ENCODE measurements around the gene FBXO47.
A peak's percentile ranks its signal among the peaks of the same experiment; 100 is the strongest.
"Not testable (repeated sequence)": the region's sequence is repeated elsewhere in the genome, so short reads cannot be mapped to it uniquely, and the experiment has no call there.

Gene FBXO47

GRCh38 chr17:38980490-38981217, 13.5 kb upstream of the FBXO47 start:
- no peak for DNase-seq

- no peak for DNase-seq
Observed at GRCh38 chr17:38978180-38978579, 11.0 kb upstream of the FBXO47 start.

GRCh38 chr17:38976187-38976551, 9.0 kb upstream of the FBXO47 start:
- DNase-seq: peak; percentile 77

DNA sequence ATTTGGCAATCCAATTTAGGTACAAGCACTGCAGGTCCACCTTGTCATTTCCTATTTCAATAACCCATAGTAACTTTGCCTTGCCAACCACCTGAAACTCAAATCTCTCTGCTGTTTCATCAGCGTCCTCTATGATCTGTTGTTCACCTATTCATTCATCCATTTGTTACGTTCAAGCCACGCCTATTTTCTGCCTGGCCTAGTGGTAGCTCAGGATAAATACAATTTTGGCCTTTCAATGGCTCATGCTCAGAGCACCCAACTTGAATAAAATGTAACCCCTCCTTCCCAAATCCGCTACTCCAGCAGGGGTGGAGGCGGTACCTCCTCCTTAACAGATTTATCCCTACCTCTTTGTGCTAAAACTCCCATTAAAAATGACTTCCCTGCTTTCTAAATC, 3.6 kb upstream of the FBXO47 start:
- peak; percentile 15 for DNase-seq

- DNase-seq: no peak
Observed at GRCh38 chr17:38970128-38970527, 2.9 kb upstream of the FBXO47 start.

DNA sequence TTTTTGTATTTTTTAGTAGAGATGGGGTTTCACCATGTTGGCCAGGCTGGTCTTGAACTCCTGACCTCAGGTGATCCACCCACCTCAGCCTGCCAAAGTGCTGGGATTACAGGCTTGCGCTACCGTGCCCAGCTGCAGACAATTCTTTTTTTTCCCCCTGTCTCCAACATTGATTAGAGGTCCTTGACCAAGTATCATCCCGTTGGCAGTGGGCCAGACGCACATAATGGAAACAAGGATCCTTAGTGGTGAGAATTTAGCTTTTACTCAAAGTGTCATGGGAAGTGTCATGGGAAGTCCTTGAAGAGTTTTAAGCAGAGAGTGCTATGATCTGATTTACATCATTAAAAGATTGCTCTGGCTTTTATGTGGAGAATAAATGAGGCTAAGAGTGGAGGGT, 2.1 kb upstream of the FBXO47 start:
- DNase-seq: no peak

GRCh38 chr17:38961413-38961812, 5.8 kb downstream of the FBXO47 start:
- no peak for DNase-seq

DNA sequence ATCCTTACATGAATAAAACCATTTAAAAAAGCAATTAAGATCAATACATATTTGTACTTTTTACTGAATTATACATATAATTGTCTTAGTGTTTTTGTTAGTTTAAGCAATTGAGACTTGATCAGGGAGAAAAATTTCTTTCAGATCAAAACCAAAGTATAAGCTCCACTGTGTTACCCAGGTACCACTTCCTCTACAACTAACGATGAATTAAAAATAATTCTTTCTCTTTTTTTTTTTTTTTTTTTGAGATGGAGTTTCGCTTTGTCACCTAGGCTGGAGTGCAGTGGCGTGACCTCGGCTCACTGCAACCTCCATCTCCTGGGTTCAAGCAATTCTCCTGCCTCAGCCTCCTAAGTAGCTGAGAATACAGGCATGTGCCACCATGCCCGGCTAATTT, 6.8 kb downstream of the FBXO47 start:
- DNase-seq: no peak

GRCh38 chr17:38959508-38959907, 7.7 kb downstream of the FBXO47 start:
- no peak for DNase-seq

DNA sequence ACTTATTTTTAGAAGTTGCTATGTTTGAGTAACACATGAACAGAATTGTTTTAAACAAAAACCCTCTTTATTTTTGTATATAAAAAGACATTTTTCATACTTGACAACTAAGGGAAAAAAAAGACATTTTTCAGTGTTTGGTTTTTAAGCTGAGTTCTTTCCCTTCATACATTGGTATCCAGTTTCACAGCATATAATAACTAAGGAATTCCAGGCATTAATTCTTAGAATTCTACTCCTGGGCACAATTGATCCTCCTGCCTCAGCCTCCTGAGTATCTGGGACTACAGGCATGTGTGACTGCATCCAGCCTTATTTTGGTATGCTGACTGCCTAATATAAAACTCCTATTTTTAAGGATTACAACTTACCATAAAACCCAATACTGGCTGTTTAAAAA, 8.4 kb downstream of the FBXO47 start:
- no peak for DNase-seq

DNA sequence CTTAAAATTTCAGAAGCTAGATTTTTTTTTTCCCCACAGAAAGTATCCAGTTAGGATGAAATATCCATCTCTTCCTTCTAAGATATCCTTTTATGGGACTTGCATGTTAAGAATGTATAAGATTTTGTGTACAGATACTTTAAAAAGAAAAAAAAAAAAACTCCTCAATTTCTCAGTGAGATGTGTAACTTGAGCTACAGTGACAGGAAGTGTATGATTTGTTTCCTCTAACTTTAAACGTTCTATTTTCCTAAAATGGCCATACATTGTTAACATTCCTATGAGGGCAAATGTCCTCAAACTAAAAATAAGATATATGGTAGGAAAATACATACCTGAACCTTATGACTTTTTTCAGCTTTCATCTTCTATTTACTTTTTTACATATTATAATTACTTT, 8.9 kb downstream of the FBXO47 start:
- DNase-seq: no peak

- not testable (repeated sequence) for DNase-seq
Observed at GRCh38 chr17:38953800-38954199, 13.4 kb downstream of the FBXO47 start.

DNA sequence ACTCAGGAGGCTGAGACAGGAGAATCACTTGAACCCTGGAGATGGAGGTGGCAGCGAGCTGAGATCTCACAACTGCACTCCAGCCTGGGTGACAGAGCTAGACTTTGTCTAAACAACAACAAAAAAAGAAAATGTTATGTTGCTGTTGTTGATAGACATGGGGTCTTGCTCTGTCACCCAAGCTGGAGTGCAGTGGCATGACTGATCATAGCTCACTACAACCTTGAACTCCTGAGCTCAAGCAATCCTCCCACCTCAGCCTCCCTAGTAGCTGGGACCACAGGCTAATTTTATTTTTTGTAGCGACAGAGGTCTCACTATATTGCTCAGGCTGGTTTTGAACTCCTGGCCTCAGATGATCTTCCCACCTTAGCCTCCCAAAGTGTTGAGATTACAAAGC, 20.0 kb downstream of the FBXO47 start:
- DNase-seq: no peak

- DNase-seq: no peak
Observed at GRCh38 chr17:38943607-38944006, 23.6 kb downstream of the FBXO47 start.

DNA sequence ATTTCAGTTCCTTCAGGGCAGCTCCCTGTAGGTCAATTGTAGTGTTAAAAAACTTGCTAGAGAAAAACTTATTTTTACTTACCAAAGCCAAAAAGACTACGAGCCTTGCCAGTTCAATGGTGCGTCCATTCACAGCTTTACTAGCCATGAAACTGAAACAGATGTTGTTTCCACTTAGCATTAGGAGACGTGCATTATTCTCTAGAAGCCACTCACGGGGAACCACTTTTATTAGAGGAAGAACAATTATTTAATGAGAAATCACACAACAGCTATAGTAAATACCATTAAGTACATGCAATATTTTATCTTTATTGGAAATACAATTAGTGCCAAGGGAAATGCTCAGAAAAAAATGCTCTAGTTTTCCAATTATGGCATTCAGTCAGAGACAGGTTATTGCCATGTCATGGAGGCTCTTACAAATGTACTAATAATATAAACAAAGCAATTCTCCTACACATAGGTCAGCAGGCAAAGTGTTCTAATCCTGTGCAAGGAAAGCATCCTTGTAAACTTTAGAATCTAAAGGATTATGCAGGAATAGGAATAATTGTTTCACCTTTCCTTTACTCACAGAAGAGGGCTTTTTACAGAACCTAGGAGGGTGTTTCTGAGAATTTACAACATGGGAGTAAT, 24.4 kb downstream of the FBXO47 start:
- DNase-seq: no peak

GRCh38 chr17:38940404-38940803, 26.8 kb downstream of the FBXO47 start:
- no peak for DNase-seq

DNA sequence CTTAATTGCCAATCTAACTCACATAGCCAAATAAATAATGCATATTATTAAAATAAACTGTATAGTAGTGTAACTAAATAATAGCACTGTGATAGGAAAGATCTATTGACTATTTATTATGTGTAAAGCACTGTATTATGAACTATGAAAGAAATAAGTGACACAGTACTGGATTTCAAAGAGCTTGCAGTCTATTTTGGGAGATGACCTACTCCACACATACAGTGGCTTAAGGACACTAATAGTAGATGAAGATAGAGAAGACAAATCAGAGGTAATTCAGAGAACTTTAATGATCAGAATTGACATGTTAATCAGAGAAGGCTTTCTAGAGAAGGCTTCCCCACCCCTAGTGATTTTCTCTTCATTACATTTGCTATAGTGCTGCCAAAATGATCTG, 27.2 kb downstream of the FBXO47 start:
- DNase-seq: no peak

GRCh38 chr17:38933962-38934361, 33.2 kb downstream of the FBXO47 start:
- DNase-seq: not testable (repeated sequence)

- DNase-seq: not testable (repeated sequence)
Observed at GRCh38 chr17:38930782-38931181, 36.4 kb downstream of the FBXO47 start.

GRCh38 chr17:38926293-38927070, 40.7 kb downstream of the FBXO47 start:
- DNase-seq: peak; percentile 96

DNA sequence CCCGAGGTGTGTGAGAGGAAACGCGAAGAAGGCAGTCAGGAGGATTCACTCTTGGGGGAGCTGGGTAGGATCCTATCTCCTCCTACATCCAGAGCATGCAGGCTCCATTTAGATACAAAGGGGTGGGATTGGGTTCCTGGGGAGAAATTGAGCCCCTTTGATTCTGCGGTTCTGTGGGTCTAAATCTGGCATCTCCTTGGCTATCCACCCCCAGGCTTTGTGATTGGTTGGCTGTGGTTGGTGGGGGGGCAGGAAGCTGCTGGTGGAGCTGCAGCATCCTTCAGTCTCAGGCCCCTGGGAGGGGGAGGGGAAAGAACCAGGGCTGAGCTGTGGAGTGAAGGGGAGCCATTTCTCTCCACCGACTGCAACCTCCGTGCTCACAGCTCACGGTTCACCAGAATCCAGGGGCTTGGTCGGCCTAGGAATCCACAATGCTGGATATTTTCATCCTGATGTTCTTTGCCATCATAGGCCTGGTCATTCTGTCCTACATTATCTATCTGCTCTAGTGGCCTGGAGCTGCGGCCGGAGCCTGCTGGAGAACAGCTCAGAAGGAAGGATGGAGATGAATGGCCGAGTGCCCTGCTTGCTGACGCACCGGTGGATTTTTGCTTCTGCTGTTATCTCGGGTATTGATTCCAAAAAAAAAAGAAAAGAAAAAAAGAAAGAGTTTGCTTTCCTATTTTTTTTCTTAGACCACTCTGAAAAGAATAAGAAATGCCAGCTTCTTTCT, 41.8 kb downstream of the FBXO47 start, which contains the start of gene LASP1NB:
TSS of gene LASP1NB (plus strand) at position 352 of the 733 bp plus-strand sequence.
- peak; percentile 45 for DNase-seq

- DNase-seq: peak; percentile 53
Observed at GRCh38 chr17:38922538-38923297, 44.5 kb downstream of the FBXO47 start.
